GM12875 (cell line): Measurements from ENCODE around the gene TUBGCP6.

Source experiments
- H3K4me3 ChIP-seq: one replicate; pipeline ENCODE4 v1.5.1; 2011; ENCODE audit warnings: low read depth, low read length, control low read depth
- CTCF ChIP-seq: IDR thresholded peaks from 2 replicates; pipeline ENCODE4 v1.5.1; 2011; ENCODE audit warnings: low read depth, mild to moderate bottlenecking, control low read depth, inconsistent platforms, low read length, moderate library complexity, borderline replicate concordance; ENCODE audit not compliant: insufficient read depth

TUBGCP6 gene

GRCh38 chr22:50203288-50203687, 41.5 kb downstream of the TUBGCP6 start:
- no peak for TF ChIP-seq CTCF
- no peak overlapping the region for H3K4me3 ChIP-seq

- no peak for TF ChIP-seq CTCF
- H3K4me3 ChIP-seq, result peak overlapping the region; percentile 75
Observed at GRCh38 chr22:50202130-50202666, 42.6 kb downstream of the TUBGCP6 start.

- H3K4me3 ChIP-seq, result peak overlapping the region; percentile 75
- no peak for TF ChIP-seq CTCF
Observed at GRCh38 chr22:50201191-50202129, 43.4 kb downstream of the TUBGCP6 start.

GRCh38 chr22:50200461-50201190, 44.2 kb downstream of the TUBGCP6 start, which contains the start of gene SELENOO:
SELENOO (plus strand) TSS chr22:50201011; CDS start chr22:50201037, 26 bp downstream.
- TF ChIP-seq CTCF, result no peak
- peak within 1 kb of the TSS; percentile 75 for H3K4me3 ChIP-seq

- TF ChIP-seq CTCF, result no peak
- H3K4me3 ChIP-seq, result peak overlapping the region; percentile 72
Observed at GRCh38 chr22:50199829-50200460, 44.9 kb downstream of the TUBGCP6 start.

- no peak for TF ChIP-seq CTCF
- H3K4me3 ChIP-seq, result no peak overlapping the region
Observed at GRCh38 chr22:50199251-50199721, 45.5 kb downstream of the TUBGCP6 start.
